HepG2 (cell line): ENCODE results near the gene COLEC12. TPM values are rescaled to one million over a fixed set of nuclear protein-coding genes. Genes with fewer than 3 reads are reported as not detected.

ENCODE experiments used
- ATAC-seq: fragments of 200-7000 bp; cut with Tn5 transposase; 3 replicates; pipeline ENCODE4 v1.9.1; 2020; ENCODE audit warnings: mild to moderate bottlenecking, moderate library complexity
- BruUV-seq: library from RNA; stranded (reverse); fragments of 400-500 nt; replicated peaks from 2 replicates; lab custom pipeline; 2021; lab: Mats Ljungman, UMichigan
- CTCF ChIA-PET: fragments of 300-600 bp; formaldehyde crosslinking; extraction: SDS; loops from one replicate; lab custom pipeline; 2021; ENCODE audit warnings: low total read pairs, inconsistent platforms, low intra/inter-chr PET ratio; lab: Yijun Ruan, JAX
- POLR2A ChIA-PET: fragments of 350-600 bp; sonication (Branson Sonifier 250); formaldehyde crosslinking; loops from one replicate; lab custom pipeline; 2020; ENCODE audit warnings: antibody characterized with exemption, inconsistent platforms; lab: Yijun Ruan, JAX
- DNase-seq: peaks from one replicate; pipeline ENCODE4 v3.0.0-alpha.2; 2015; ENCODE audit warnings: low spot score
- FAIRE-seq: peaks from 3 replicates; lab custom pipeline; 2011; peaks lifted over from hg19 to GRCh38; lab: Jason Lieb, UNC
- H2AFZ ChIP-seq: one replicate; pipeline ENCODE4 v1.6.1; 2011; ENCODE audit warnings: low read length, inconsistent platforms
- H3K27ac ChIP-seq: fragments of 300-600 bp; 3 replicates; pipeline ENCODE4 v1.8.0; 2011; ENCODE audit warnings: mixed run types, mild to moderate bottlenecking, mixed read lengths, low read length, inconsistent platforms; ENCODE audit not compliant: insufficient read depth; ENCODE audit errors: extremely low read length
- H3K27me3 ChIP-seq, 2 experiments: fragments of 200-600 bp in 1 of 2; 2 replicates in 1 of 2; 3 replicates in 1 of 2; pipeline versions ENCODE4 v1.6.0 to v1.8.0; 2011; ENCODE audit warnings: low read length in 2 of 2, mild to moderate bottlenecking in 2 of 2, moderate library complexity in 2 of 2, inconsistent platforms in 1 of 2; ENCODE audit not compliant: insufficient read depth in 2 of 2, control insufficient read depth in 1 of 2
- H3K36me3 ChIP-seq, 2 experiments: fragments of 200-600 bp in 1 of 2; replicated peaks in 1 of 2; 2 replicates in 1 of 2; 3 replicates in 1 of 2; pipeline versions ENCODE4 v1.5.1 to v1.8.0; 2011; ENCODE audit warnings: low read length in 2 of 2, inconsistent platforms in 1 of 2; ENCODE audit not compliant: insufficient read depth in 2 of 2, control insufficient read depth in 1 of 2
- H3K4me1 ChIP-seq: 2 replicates; pipeline ENCODE4 v1.5.1; 2012; ENCODE audit warnings: low read length, inconsistent platforms; ENCODE audit not compliant: insufficient read depth
- H3K4me2 ChIP-seq: 2 replicates; pipeline ENCODE4 v1.6.0; 2011; ENCODE audit warnings: low read depth, low read length, inconsistent platforms
- H3K4me3 ChIP-seq, 3 experiments: fragments of 200-600 bp in 1 of 3; sonication (generic), shearing (Covaris generic) in 1 of 3; replicated peaks in 1 of 3; 2 replicates each; pipeline ENCODE4 v1.5.1; 2011 to 2016; ENCODE audit warnings: low read length in 3 of 3, inconsistent platforms in 2 of 3, low read depth in 2 of 3, mild to moderate bottlenecking in 2 of 3, control low read depth in 1 of 3, mixed read lengths in 1 of 3; ENCODE audit not compliant: insufficient read depth in 1 of 3
- H3K79me2 ChIP-seq: one replicate; pipeline ENCODE4 v1.6.1; 2011; ENCODE audit warnings: low read length, inconsistent platforms; ENCODE audit not compliant: insufficient read depth
- H3K9ac ChIP-seq: 2 replicates; pipeline ENCODE4 v1.6.0; 2011; ENCODE audit warnings: mild to moderate bottlenecking, low read depth, low read length, inconsistent platforms; ENCODE audit not compliant: insufficient read depth
- H3K9me3 ChIP-seq: 2 replicates; pipeline ENCODE4 v1.5.1; 2012; ENCODE audit warnings: mild to moderate bottlenecking, low read length
- H4K20me1 ChIP-seq: 2 replicates; pipeline ENCODE4 v1.6.0; 2011; ENCODE audit warnings: inconsistent platforms, mild to moderate bottlenecking, low read length, moderate library complexity; ENCODE audit not compliant: insufficient read depth
- ATRX ChIP-seq: sonication (generic); formaldehyde crosslinking; IDR thresholded peaks from 2 replicates; pipeline ENCODE4 v1.4.0; 2020; ENCODE audit warnings: missing genetic modification reagents, borderline replicate concordance
- IKZF1 ChIP-seq: fragments of 450-650 bp; IDR thresholded peaks from 2 replicates; pipeline ENCODE4 v1.7.1; 2016
- NFRKB ChIP-seq: fragments of 450-650 bp; IDR thresholded peaks from 2 replicates; pipeline ENCODE4 v1.6.1; 2017
- RELA ChIP-seq: sonication (generic); formaldehyde crosslinking; IDR thresholded peaks from 2 replicates; pipeline ENCODE4 v1.4.0; 2020; ENCODE audit warnings: missing genetic modification reagents
- TOE1 ChIP-seq: sonication (generic); formaldehyde crosslinking; IDR thresholded peaks from 2 replicates; pipeline ENCODE4 v1.4.0; 2020; ENCODE audit warnings: mild to moderate bottlenecking, missing genetic modification reagents
- WGBS: methylation state at CpG from one replicate; pipeline ENCODE4 v1.1.6; 2017; ENCODE audit warnings: low lambda C conversion rate; 5-methylcytosine and 5-hydroxymethylcytosine counted together
- in situ Hi-C: cut with HindIII; loops from 2 replicates; pipeline ENCODE4 v1.10.0; 2017; ENCODE audit warnings: low pct_unique_long_range_greater_than_20kb; ENCODE audit not compliant: extremely low pct_ligation_motif_present
- intact Hi-C: fragments of 100-400 bp; cut with micrococcal nuclease; formaldehyde crosslinking; loops from one replicate; pipeline ENCODE4 v1.10.0; 2022; ENCODE audit not compliant: unreplicated experiment
- polyA plus RNA-seq, 8 experiments: library from polyadenylated mRNA; depleted of rRNA in 3 of 8; stranded (reverse) in 7 of 8; unstranded in 1 of 8; fragments of >200 nt; fragmentation: Illumina TruSeq in 4 of 8; extraction: Trizol in 4 of 8; gene quantifications; 2 replicates each; pipeline versions ENCODE4 v1.2.1 to v1.2.3, GENCODE V29; 2011 to 2016; ENCODE audit warnings: low read depth in 4 of 8, missing spikeins in 1 of 8, mixed read lengths in 1 of 8; ENCODE audit not compliant: insufficient read depth in 1 of 8
- total RNA-seq, 5 experiments: library from RNA; depleted of rRNA; stranded (reverse); fragments of >200 nt; fragmentation: Illumina TruSeq; extraction: Trizol; gene quantifications; 2 replicates each; pipeline ENCODE4 v1.2.3, GENCODE V29; 2016; ENCODE audit warnings: low read depth in 1 of 5
- TF ChIP-seq, protein P1 (sequence below): sonication (generic); formaldehyde crosslinking; IDR thresholded peaks from 2 replicates; pipeline ENCODE4 v1.5.0; 2020; ENCODE audit warnings: missing genetic modification reagents
- TF ChIP-seq, protein P2 (sequence below): sonication (generic); formaldehyde crosslinking; IDR thresholded peaks from 2 replicates; pipeline ENCODE4 v1.4.0; 2020; ENCODE audit warnings: missing genetic modification reagents, mild to moderate bottlenecking, borderline replicate concordance

COLEC12 gene
- total and polyA plus RNA-seq, 2 of the 13 experiments (the other 11 are each of a cell fraction or from before 2014, with no cell fraction given): 0.02 to 0.11 TPM

DNA sequence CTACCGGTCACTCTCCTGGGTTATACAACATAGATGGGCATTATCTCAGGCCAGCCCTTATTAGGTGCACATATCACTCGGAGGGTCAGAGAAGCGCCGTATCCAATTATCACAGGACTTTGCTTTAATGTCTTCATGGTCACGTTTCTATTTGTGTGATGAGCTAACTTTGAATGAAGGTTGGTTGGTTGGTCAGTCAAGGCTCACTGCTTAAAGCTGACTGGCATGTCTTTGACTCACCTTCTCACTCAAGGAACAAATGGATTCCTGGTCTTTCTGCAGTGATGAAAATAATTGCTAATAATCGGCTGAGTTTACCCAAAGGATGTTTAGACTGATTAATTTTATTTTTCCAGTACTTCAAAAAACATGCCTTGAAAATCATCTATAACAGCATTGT is 39.7 kb downstream of the COLEC12 start:
- ChIA-PET POLR2A (no interaction called here), CTCF (no interaction called here)
- 60% methylated on average over 6 of the region's 6 CpGs for WGBS
- no peak overlapping the region for H3K27ac ChIP-seq
- DNase-seq (no peak), ATAC-seq (no peak), FAIRE-seq (no peak)
- H3K36me3 ChIP-seq: no peaks in the 10 kb centered on the region
- no peaks in the 10 kb centered on the region for H3K4me1 ChIP-seq
- peaks cover 0 to 14% of the 10 kb centered on the region in 2 experiments; a peak in 2 of 5 replicates for H3K27me3 ChIP-seq
- no peaks in the 10 kb centered on the region for H3K79me2 ChIP-seq
- TF ChIP-seq, protein P1, sequence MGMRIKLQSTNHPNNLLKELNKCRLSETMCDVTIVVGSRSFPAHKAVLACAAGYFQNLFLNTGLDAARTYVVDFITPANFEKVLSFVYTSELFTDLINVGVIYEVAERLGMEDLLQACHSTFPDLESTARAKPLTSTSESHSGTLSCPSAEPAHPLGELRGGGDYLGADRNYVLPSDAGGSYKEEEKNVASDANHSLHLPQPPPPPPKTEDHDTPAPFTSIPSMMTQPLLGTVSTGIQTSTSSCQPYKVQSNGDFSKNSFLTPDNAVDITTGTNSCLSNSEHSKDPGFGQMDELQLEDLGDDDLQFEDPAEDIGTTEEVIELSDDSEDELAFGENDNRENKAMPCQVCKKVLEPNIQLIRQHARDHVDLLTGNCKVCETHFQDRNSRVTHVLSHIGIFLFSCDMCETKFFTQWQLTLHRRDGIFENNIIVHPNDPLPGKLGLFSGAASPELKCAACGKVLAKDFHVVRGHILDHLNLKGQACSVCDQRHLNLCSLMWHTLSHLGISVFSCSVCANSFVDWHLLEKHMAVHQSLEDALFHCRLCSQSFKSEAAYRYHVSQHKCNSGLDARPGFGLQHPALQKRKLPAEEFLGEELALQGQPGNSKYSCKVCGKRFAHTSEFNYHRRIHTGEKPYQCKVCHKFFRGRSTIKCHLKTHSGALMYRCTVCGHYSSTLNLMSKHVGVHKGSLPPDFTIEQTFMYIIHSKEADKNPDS (CRISPR knock-in tag): no peak
- no peak for TF ChIP-seq RELA (CRISPR knock-in tag)
- no peak for TF ChIP-seq IKZF1
- TF ChIP-seq TOE1 (CRISPR knock-in tag): no peak
- TF ChIP-seq ATRX (CRISPR knock-in tag): no peak
- TF ChIP-seq, protein P2, sequence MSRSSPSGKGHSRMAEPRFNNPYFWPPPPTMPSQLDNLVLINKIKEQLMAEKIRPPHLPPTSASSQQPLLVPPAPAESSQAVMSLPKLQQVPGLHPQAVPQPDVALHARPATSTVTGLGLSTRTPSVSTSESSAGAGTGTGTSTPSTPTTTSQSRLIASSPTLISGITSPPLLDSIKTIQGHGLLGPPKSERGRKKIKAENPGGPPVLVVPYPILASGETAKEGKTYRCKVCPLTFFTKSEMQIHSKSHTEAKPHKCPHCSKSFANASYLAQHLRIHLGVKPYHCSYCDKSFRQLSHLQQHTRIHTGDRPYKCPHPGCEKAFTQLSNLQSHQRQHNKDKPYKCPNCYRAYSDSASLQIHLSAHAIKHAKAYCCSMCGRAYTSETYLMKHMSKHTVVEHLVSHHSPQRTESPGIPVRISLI (CRISPR knock-in tag): no peak
- TF ChIP-seq NFRKB: no peak
- no peak overlapping the region for H3K9ac ChIP-seq
- no peaks in the 10 kb centered on the region for H3K9me3 ChIP-seq
- intact Hi-C loops (no loop called here), in situ Hi-C loops (no loop called here)
- H3K4me3 ChIP-seq: no peak overlapping the region
- H4K20me1 ChIP-seq: no peaks in the 10 kb centered on the region
- H3K4me2 ChIP-seq: no peak overlapping the region
- no peak overlapping the region for H2AFZ ChIP-seq
- BruUV-seq: no TSS peak
